BLaER1 (cell line): ENCODE data around the gene BICDL1.
A peak's percentile ranks its signal among the peaks of the same experiment; 100 is the strongest.

Source experiments
- H3K27ac ChIP-seq: shearing (Covaris generic); formaldehyde crosslinking; 2 replicates; pipeline ENCODE4 v1.8.1; 2022
- H3K27me3 ChIP-seq: shearing (Covaris generic); formaldehyde crosslinking; 2 replicates; pipeline ENCODE4 v1.8.1; 2022
- H3K36me3 ChIP-seq: shearing (Covaris generic); formaldehyde crosslinking; 2 replicates; pipeline ENCODE4 v1.8.1; 2022
- H3K4me1 ChIP-seq: shearing (Covaris generic); formaldehyde crosslinking; 2 replicates; pipeline ENCODE4 v1.8.1; 2022
- H3K4me2 ChIP-seq: shearing (Covaris generic); formaldehyde crosslinking; 2 replicates; pipeline ENCODE4 v1.8.1; 2022
- H3K4me3 ChIP-seq: shearing (Covaris generic); formaldehyde crosslinking; 2 replicates; pipeline ENCODE4 v1.8.1; 2022
- H3K9ac ChIP-seq: shearing (Covaris generic); formaldehyde crosslinking; 2 replicates; pipeline ENCODE4 v1.8.1; 2022
- H3K9me3 ChIP-seq: shearing (Covaris generic); formaldehyde crosslinking; 2 replicates; pipeline ENCODE4 v1.8.1; 2022
- H4K20me1 ChIP-seq: shearing (Covaris generic); formaldehyde crosslinking; 2 replicates; pipeline ENCODE4 v1.8.1; 2022
- Cebpa-rat ChIP-seq: shearing (Covaris generic); IDR thresholded peaks from 2 replicates; pipeline ENCODE4 v1.8.1; 2022

BICDL1 gene

GRCh38 chr12:119988472-119989360, at the start of gene BICDL1:
BICDL1 (plus strand) TSS chr12:119989236; CDS start chr12:119989869, 633 bp downstream.
- Histone ChIP-seq H3K27ac (peak within 1 kb of the TSS; percentile 59; the same call in 1 of the 2 replicates), H4K20me1 (peaks cover 20% of the 10 kb centered on the region), H3K4me2 (peak within 1 kb of the TSS; percentile 99), H3K9me3 (no peaks in the 10 kb centered on the region), H3K9ac (peak within 1 kb of the TSS; percentile 58), H3K4me1 (peaks cover 26% of the 10 kb centered on the region), H3K4me3 (peak within 1 kb of the TSS; percentile 80), H3K36me3 (no peaks in the 10 kb centered on the region), H3K27me3 (peaks cover 12% of the 10 kb centered on the region)
- no peak for TF ChIP-seq Cebpa-rat

- Histone ChIP-seq H3K27ac (no peak overlapping the region), H3K27me3 (no peaks in the 10 kb centered on the region), H3K36me3 (no peaks in the 10 kb centered on the region), H3K4me3 (no peak overlapping the region), H4K20me1 (no peaks in the 10 kb centered on the region), H3K4me2 (no peak overlapping the region), H3K9ac (no peak overlapping the region), H3K4me1 (no peaks in the 10 kb centered on the region), H3K9me3 (no peaks in the 10 kb centered on the region)
- TF ChIP-seq Cebpa-rat: no peak
These were observed 48.1 kb upstream of the BICDL1 start for GRCh38 chr12:119940897-119941296.

- no peaks in the 10 kb centered on the region for H3K27me3 ChIP-seq
- H3K9me3 ChIP-seq: no peaks in the 10 kb centered on the region
- H3K4me1 ChIP-seq: no peaks in the 10 kb centered on the region
- H3K4me3 ChIP-seq: no peak overlapping the region
- H3K36me3 ChIP-seq: no peaks in the 10 kb centered on the region
- H3K27ac ChIP-seq: no peak overlapping the region
- H3K4me2 ChIP-seq: no peak overlapping the region
- H4K20me1 ChIP-seq: no peaks in the 10 kb centered on the region
- TF ChIP-seq Cebpa-rat: no peak
- H3K9ac ChIP-seq: no peak overlapping the region
These were observed 46.6 kb upstream of the BICDL1 start for GRCh38 chr12:119942386-119942785.

- no peak overlapping the region for H3K27ac ChIP-seq
- no peak for TF ChIP-seq Cebpa-rat
- no peaks in the 10 kb centered on the region for H3K36me3 ChIP-seq
- H3K4me1 ChIP-seq: no peaks in the 10 kb centered on the region
- no peak overlapping the region for H3K9ac ChIP-seq
- no peaks in the 10 kb centered on the region for H3K9me3 ChIP-seq
- H3K4me3 ChIP-seq: no peak overlapping the region
- no peak overlapping the region for H3K4me2 ChIP-seq
- H3K27me3 ChIP-seq: no peaks in the 10 kb centered on the region
- no peaks in the 10 kb centered on the region for H4K20me1 ChIP-seq
These were observed 42.8 kb upstream of the BICDL1 start for GRCh38 chr12:119946213-119946612.

- no peaks in the 10 kb centered on the region for H3K27me3 ChIP-seq
- no peak overlapping the region for H3K4me3 ChIP-seq
These were observed 39.9 kb upstream of the BICDL1 start for GRCh38 chr12:119949145-119949544.

GRCh38 chr12:119949594-119949993, 39.4 kb upstream of the BICDL1 start:
- H3K36me3 ChIP-seq: no peaks in the 10 kb centered on the region
- H3K4me3 ChIP-seq: no peak overlapping the region
- H3K4me1 ChIP-seq: no peaks in the 10 kb centered on the region
- H3K27me3 ChIP-seq: no peaks in the 10 kb centered on the region
- no peak overlapping the region for H3K9ac ChIP-seq
- no peak for TF ChIP-seq Cebpa-rat
- H3K4me2 ChIP-seq: no peak overlapping the region
- H4K20me1 ChIP-seq: no peaks in the 10 kb centered on the region
- no peak overlapping the region for H3K27ac ChIP-seq
- H3K9me3 ChIP-seq: no peaks in the 10 kb centered on the region

More at GRCh38 chr12:119949145-119949544, 39.9 kb upstream of the BICDL1 start:
- H3K36me3 ChIP-seq: no peaks in the 10 kb centered on the region
- no peak overlapping the region for H3K27ac ChIP-seq
- H4K20me1 ChIP-seq: no peaks in the 10 kb centered on the region
- no peak overlapping the region for H3K9ac ChIP-seq
- no peak for TF ChIP-seq Cebpa-rat
- H3K9me3 ChIP-seq: no peaks in the 10 kb centered on the region
- H3K4me1 ChIP-seq: no peaks in the 10 kb centered on the region
- H3K4me2 ChIP-seq: no peak overlapping the region

GRCh38 chr12:119956047-119956446, 33.0 kb upstream of the BICDL1 start:
- Histone ChIP-seq H3K4me1 (no peaks in the 10 kb centered on the region), H3K36me3 (no peaks in the 10 kb centered on the region), H3K27me3 (no peaks in the 10 kb centered on the region), H3K9me3 (peaks cover 32% of the 10 kb centered on the region), H3K4me2 (no peak overlapping the region), H3K9ac (no peak overlapping the region), H3K27ac (no peak overlapping the region), H3K4me3 (no peak overlapping the region), H4K20me1 (no peaks in the 10 kb centered on the region)
- TF ChIP-seq Cebpa-rat: no peak

GRCh38 chr12:119957135-119957534, 31.9 kb upstream of the BICDL1 start:
- Histone ChIP-seq H4K20me1 (no peaks in the 10 kb centered on the region), H3K4me2 (no peak overlapping the region), H3K9me3 (peaks cover 32% of the 10 kb centered on the region), H3K4me1 (no peaks in the 10 kb centered on the region), H3K27me3 (no peaks in the 10 kb centered on the region), H3K36me3 (no peaks in the 10 kb centered on the region), H3K4me3 (no peak overlapping the region), H3K27ac (no peak overlapping the region), H3K9ac (no peak overlapping the region)
- TF ChIP-seq Cebpa-rat: no peak

- no peak for TF ChIP-seq Cebpa-rat
- Histone ChIP-seq H3K9me3 (peaks cover 32% of the 10 kb centered on the region), H3K36me3 (no peaks in the 10 kb centered on the region), H4K20me1 (no peaks in the 10 kb centered on the region), H3K4me2 (no peak overlapping the region), H3K4me1 (no peaks in the 10 kb centered on the region), H3K9ac (no peak overlapping the region), H3K27ac (no peak overlapping the region), H3K27me3 (no peaks in the 10 kb centered on the region), H3K4me3 (no peak overlapping the region)
These were observed 29.6 kb upstream of the BICDL1 start for GRCh38 chr12:119959435-119959834.

- peaks cover 14% of the 10 kb centered on the region for H3K4me1 ChIP-seq
- no peak overlapping the region for H3K9ac ChIP-seq
- no peak overlapping the region for H3K4me3 ChIP-seq
- H3K36me3 ChIP-seq: no peaks in the 10 kb centered on the region
- H4K20me1 ChIP-seq: no peaks in the 10 kb centered on the region
- no peaks in the 10 kb centered on the region for H3K27me3 ChIP-seq
- no peak overlapping the region for H3K4me2 ChIP-seq
- no peak for TF ChIP-seq Cebpa-rat
- H3K27ac ChIP-seq: no peak overlapping the region
- no peaks in the 10 kb centered on the region for H3K9me3 ChIP-seq
These were observed 24.9 kb upstream of the BICDL1 start for GRCh38 chr12:119964123-119964522.
